Osteoblast (primary cell): ENCODE measurements around the gene EFCAB11. TPM values are rescaled to one million over a fixed set of nuclear protein-coding genes. Genes with fewer than 3 reads are reported as not detected.

Experiments used
- DNase-seq: peaks from one replicate; pipeline ENCODE4 v3.0.0; 2011; ENCODE audit warnings: low spot score, mixed read lengths; ENCODE audit not compliant: insufficient read length; ENCODE audit errors: missing footprints
- H2AFZ ChIP-seq: 2 replicates; pipeline ENCODE4 v1.6.0; 2011; ENCODE audit warnings: mild to moderate bottlenecking, low read length
- H3K27ac ChIP-seq: 2 replicates; pipeline ENCODE4 v1.5.1; 2011; ENCODE audit warnings: mild to moderate bottlenecking, low read depth, low read length, moderate library complexity
- H3K27me3 ChIP-seq: 2 replicates; pipeline ENCODE4 v1.6.0; 2012; ENCODE audit warnings: mild to moderate bottlenecking, control low read depth, inconsistent platforms, low read length, moderate library complexity; ENCODE audit not compliant: insufficient read depth
- H3K36me3 ChIP-seq: 2 replicates; pipeline ENCODE4 v1.5.1; 2011; ENCODE audit warnings: mild to moderate bottlenecking, low read length, control low read depth, moderate library complexity; ENCODE audit not compliant: insufficient read depth
- H3K4me1 ChIP-seq: 2 replicates; pipeline ENCODE4 v1.5.1; 2011; ENCODE audit warnings: mild to moderate bottlenecking, low read length, control low read depth, moderate library complexity; ENCODE audit not compliant: insufficient read depth
- H3K4me2 ChIP-seq: 2 replicates; pipeline ENCODE4 v1.6.0; 2011; ENCODE audit warnings: mild to moderate bottlenecking, low read length; ENCODE audit not compliant: insufficient read depth
- H3K4me3 ChIP-seq: fragments of 200-600 bp; sonication (generic); 3 replicates; pipeline ENCODE4 v1.5.1; 2012; ENCODE audit warnings: mild to moderate bottlenecking, low read length, inconsistent platforms; ENCODE audit not compliant: insufficient read depth
- H3K79me2 ChIP-seq: 2 replicates; pipeline ENCODE4 v1.6.0; 2012; ENCODE audit warnings: mild to moderate bottlenecking, low read length, control low read depth, inconsistent platforms; ENCODE audit not compliant: insufficient read depth
- H3K9me3 ChIP-seq: 2 replicates; pipeline ENCODE4 v1.5.1; 2011; ENCODE audit warnings: low read depth, low read length, control low read depth
- H4K20me1 ChIP-seq: 2 replicates; pipeline ENCODE4 v1.6.0; 2012; ENCODE audit warnings: mild to moderate bottlenecking, low read length, control low read depth; ENCODE audit not compliant: insufficient read depth
- total RNA-seq: library from RNA; depleted of rRNA; stranded (reverse); fragments of >200 nt; gene quantifications from 2 replicates; pipeline ENCODE4 v1.2.3, GENCODE V29; 2012
- TF ChIP-seq, protein P1 (sequence below): IDR thresholded peaks from 2 replicates; pipeline ENCODE4 v1.5.1; 2011; ENCODE audit warnings: mild to moderate bottlenecking, low read depth, low read length, moderate library complexity; ENCODE audit errors: extremely low read depth

Gene EFCAB11, protein sequence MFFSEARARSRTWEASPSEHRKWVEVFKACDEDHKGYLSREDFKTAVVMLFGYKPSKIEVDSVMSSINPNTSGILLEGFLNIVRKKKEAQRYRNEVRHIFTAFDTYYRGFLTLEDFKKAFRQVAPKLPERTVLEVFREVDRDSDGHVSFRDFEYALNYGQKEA
- 6.9 and 8.0 TPM in 2 replicates for total RNA-seq

DNA sequence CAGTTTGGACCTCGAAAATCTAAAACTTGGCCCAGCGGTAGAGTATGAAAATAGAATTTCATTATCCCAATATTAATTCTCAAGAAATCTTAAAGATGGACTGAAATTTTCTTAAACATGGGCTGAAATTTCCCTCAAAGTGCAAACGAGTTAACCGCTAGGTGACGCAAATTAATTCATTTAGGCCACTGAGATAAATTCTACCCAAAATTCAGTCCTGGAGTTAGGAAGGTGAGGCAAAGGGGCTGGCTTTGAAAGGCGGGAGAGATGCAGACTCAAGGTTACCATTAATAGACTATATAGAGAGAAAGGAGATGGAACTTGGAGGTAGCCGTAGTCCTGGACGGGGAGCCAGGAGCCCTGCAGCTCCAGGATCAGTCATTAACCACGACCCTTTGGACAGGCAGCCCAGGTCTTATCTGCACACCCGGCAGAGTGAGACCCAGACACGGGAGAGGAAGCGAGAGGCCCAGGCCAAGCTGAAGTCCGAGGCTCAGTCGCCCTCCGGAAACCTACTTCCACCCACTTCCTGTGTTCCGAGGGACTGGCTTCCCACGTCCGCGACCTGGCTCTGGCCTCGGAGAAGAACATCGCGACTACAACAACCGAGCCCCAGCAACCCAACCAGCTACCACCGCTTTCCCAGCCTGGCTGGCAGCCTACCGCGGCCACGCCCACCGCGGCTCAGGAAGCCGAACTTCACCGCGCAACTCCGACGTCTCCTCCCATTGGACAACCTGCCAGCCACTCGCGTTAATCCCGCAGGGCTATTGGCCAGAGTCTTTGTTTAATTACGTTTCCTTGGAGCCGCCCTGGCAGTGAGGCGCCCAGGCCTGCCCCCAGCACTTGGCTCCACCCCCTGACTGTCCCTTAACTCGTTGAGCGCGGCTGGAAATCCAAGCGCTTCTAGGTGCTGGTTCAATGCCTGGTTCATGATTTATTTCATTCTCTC, at the start of gene EFCAB11:
Gene EFCAB11, minus strand, starts transcription at position 661 of the 952 bp plus-strand sequence. Its CDS starts 70 bp downstream, at position 591.
- H3K27me3 ChIP-seq = no peaks in the 10 kb centered on the region
- H3K79me2 ChIP-seq = peaks cover 27% of the 10 kb centered on the region
- peak; percentile 95 for DNase-seq
- peak within 1 kb of the TSS; percentile 97 for H2AFZ ChIP-seq
- H3K36me3 ChIP-seq = peaks cover 27% of the 10 kb centered on the region
- TF ChIP-seq, protein P1, sequence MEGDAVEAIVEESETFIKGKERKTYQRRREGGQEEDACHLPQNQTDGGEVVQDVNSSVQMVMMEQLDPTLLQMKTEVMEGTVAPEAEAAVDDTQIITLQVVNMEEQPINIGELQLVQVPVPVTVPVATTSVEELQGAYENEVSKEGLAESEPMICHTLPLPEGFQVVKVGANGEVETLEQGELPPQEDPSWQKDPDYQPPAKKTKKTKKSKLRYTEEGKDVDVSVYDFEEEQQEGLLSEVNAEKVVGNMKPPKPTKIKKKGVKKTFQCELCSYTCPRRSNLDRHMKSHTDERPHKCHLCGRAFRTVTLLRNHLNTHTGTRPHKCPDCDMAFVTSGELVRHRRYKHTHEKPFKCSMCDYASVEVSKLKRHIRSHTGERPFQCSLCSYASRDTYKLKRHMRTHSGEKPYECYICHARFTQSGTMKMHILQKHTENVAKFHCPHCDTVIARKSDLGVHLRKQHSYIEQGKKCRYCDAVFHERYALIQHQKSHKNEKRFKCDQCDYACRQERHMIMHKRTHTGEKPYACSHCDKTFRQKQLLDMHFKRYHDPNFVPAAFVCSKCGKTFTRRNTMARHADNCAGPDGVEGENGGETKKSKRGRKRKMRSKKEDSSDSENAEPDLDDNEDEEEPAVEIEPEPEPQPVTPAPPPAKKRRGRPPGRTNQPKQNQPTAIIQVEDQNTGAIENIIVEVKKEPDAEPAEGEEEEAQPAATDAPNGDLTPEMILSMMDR = peak; percentile 32
- peak within 1 kb of the TSS; percentile 85 for H3K4me3 ChIP-seq
- H4K20me1 ChIP-seq = no peaks in the 10 kb centered on the region
- H3K4me1 ChIP-seq = peaks cover 8% of the 10 kb centered on the region
- no peaks in the 10 kb centered on the region for H3K9me3 ChIP-seq
- peak within 1 kb of the TSS; percentile 100 for H3K4me2 ChIP-seq
- H3K27ac ChIP-seq = peak within 1 kb of the TSS; percentile 92

DNA sequence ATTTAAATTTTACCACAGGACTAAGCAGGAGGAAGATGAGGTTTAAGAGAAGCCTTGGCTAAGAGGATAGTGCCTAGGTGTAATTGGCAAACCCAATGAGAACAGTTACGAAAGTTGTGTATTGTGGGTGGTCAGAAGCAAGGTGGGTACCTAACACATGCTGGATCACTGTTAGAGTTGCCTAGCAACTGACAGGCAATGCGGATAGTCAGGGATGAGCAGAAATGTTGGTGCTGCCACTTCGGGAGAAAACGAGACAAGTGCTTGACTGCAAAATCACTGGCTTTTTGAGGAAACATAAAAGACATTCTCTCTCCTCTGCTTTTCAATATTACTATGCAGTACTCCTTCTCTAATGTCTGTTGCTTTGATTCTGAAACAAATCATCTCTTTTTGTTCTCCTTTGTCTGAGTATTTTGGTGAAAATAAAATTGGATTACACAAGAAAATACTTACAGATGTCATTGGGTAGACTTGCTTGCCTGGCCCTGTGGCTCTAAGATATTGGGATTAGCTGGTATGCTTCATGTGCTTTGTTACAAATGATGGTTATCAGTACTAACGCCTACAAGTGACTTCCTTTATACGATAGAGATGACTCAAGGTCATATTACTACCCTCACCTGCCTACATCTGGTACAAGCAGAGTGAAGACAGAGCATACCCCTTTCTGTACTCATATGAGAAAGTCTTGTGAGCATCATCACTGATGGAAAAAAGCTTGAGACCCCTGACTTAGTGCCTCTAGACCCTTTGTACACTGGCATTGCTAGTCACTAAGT, 49.2 kb upstream of the EFCAB11 start:
- Histone ChIP-seq H2AFZ (no peak overlapping the region), H4K20me1 (no peaks in the 10 kb centered on the region), H3K27me3 (no peaks in the 10 kb centered on the region), H3K79me2 (no peaks in the 10 kb centered on the region), H3K9me3 (no peaks in the 10 kb centered on the region), H3K4me2 (no peak overlapping the region), H3K4me1 (no peaks in the 10 kb centered on the region), H3K36me3 (peaks cover 21% of the 10 kb centered on the region), H3K4me3 (no peak overlapping the region), H3K27ac (no peak overlapping the region)
- TF ChIP-seq, protein P1 = no peak
- DNase-seq = no peak

DNA sequence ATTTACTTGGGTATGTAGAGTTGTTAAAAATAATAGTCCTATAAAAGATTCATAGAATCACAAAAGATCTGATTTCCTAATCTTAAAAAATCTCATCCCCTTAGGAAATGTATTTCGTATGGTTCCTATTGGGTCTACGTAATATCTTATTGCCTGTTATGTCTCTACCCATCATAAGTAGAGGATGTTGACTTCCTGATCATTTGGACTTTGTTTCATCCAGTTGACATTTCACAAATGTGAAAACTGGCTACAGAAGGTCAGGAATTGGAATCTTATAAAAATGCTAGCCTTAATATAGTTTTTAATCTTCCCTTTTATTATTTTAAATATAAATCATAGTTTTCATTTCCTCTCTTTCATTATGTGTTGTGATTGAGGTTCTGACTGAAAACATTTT, 46.4 kb upstream of the EFCAB11 start:
- TF ChIP-seq, protein P1 = no peak
- Histone ChIP-seq H4K20me1 (no peaks in the 10 kb centered on the region), H3K4me1 (no peaks in the 10 kb centered on the region), H3K4me3 (no peak overlapping the region), H3K9me3 (no peaks in the 10 kb centered on the region), H3K27me3 (no peaks in the 10 kb centered on the region), H2AFZ (no peak overlapping the region), H3K4me2 (no peak overlapping the region), H3K36me3 (peaks cover 43% of the 10 kb centered on the region), H3K79me2 (no peaks in the 10 kb centered on the region), H3K27ac (no peak overlapping the region)
- DNase-seq = no peak
